Neural cell (in vitro differentiated cells): ENCODE measurements around the gene HSPA4L.

Experiments used
- CTCF ChIP-seq: fragments of 450-650 bp; IDR thresholded peaks from 2 replicates; pipeline ENCODE4 v1.5.1; 2014; ENCODE audit warnings: antibody characterized with exemption, mild to moderate bottlenecking, moderate library complexity; ENCODE audit not compliant: poor library complexity, severe bottlenecking
- EZH2 ChIP-seq: fragments of 200-600, 300-800 bp; shearing (Covaris generic), sonication (generic); IDR thresholded peaks from 2 replicates; pipeline ENCODE4 v1.6.1; 2014; ENCODE audit warnings: antibody characterized with exemption, low read length, borderline replicate concordance, mild to moderate bottlenecking; ENCODE audit not compliant: insufficient read depth, poor library complexity, severe bottlenecking
- TAF1 ChIP-seq: IDR thresholded peaks from 2 replicates; pipeline ENCODE4 v1.6.1; 2012; ENCODE audit warnings: low read depth

GRCh38 chr4:127747883-127748282 is 34.2 kb upstream of the HSPA4L start:
- TF ChIP-seq EZH2 (no peak), TAF1 (no peak), CTCF (no peak)
